ENCODE measurements around the gene KCNE4. TPM values are rescaled to one million over a fixed set of nuclear protein-coding genes. Genes with fewer than 3 reads are reported as not detected.
A peak's percentile ranks its signal among the peaks of the same experiment; 100 is the strongest.

KCNE4 gene
- total RNA-seq, 1 donor = under 0.01 TPM

- H3K4me1 ChIP-seq (ENCODE audit: insufficient read depth, low read length) = no peaks in the 10 kb centered on the region
- H3K9me3 ChIP-seq (ENCODE audit: low read depth, low read length) = no peaks in the 10 kb centered on the region
- no peak overlapping the region for H3K4me3 ChIP-seq (ENCODE audit: low read length)
- no peaks in the 10 kb centered on the region for H3K27me3 ChIP-seq (ENCODE audit: insufficient read depth, low read length)
Measured at GRCh38 chr2:223099561-223099960, 47.6 kb downstream of the KCNE4 start.

GRCh38 chr2:223100061-223100511 lies 48.1 kb downstream of the KCNE4 start:
- Histone ChIP-seq H3K9me3 (ENCODE audit: low read depth, low read length) (no peaks in the 10 kb centered on the region), H3K4me3 (ENCODE audit: low read length) (no peak overlapping the region), H3K27me3 (ENCODE audit: insufficient read depth, low read length) (no peaks in the 10 kb centered on the region), H3K4me1 (ENCODE audit: insufficient read depth, low read length) (no peaks in the 10 kb centered on the region)

- Histone ChIP-seq H3K4me1 (ENCODE audit: insufficient read depth, low read length) (no peaks in the 10 kb centered on the region), H3K4me3 (ENCODE audit: low read length) (peak overlapping the region; percentile 4), H3K27me3 (ENCODE audit: insufficient read depth, low read length) (no peaks in the 10 kb centered on the region)
Measured at GRCh38 chr2:223101340-223102039, 49.5 kb downstream of the KCNE4 start.

GRCh38 chr2:223102040-223102400 lies 50.0 kb downstream of the KCNE4 start:
- no peaks in the 10 kb centered on the region for H3K9me3 ChIP-seq (ENCODE audit: low read depth, low read length)
- H3K27me3 ChIP-seq (ENCODE audit: insufficient read depth, low read length) = no peaks in the 10 kb centered on the region
- no peaks in the 10 kb centered on the region for H3K4me1 ChIP-seq (ENCODE audit: insufficient read depth, low read length)
- H3K4me3 ChIP-seq (ENCODE audit: low read length) = no peak overlapping the region

More at GRCh38 chr2:223101340-223102039, 49.5 kb downstream of the KCNE4 start:
- no peaks in the 10 kb centered on the region for H3K9me3 ChIP-seq (ENCODE audit: low read depth, low read length)

- no peaks in the 10 kb centered on the region for H3K27me3 ChIP-seq (ENCODE audit: insufficient read depth, low read length)
- no peaks in the 10 kb centered on the region for H3K9me3 ChIP-seq (ENCODE audit: low read depth, low read length)
- no peaks in the 10 kb centered on the region for H3K4me1 ChIP-seq (ENCODE audit: insufficient read depth, low read length)
- H3K4me3 ChIP-seq (ENCODE audit: low read length) = no peak overlapping the region
Measured at GRCh38 chr2:223102450-223102849, 50.5 kb downstream of the KCNE4 start.

- Histone ChIP-seq H3K27me3 (ENCODE audit: insufficient read depth, low read length) (no peaks in the 10 kb centered on the region), H3K4me3 (ENCODE audit: low read length) (no peak overlapping the region), H3K4me1 (ENCODE audit: insufficient read depth, low read length) (no peaks in the 10 kb centered on the region), H3K9me3 (ENCODE audit: low read depth, low read length) (no peaks in the 10 kb centered on the region)
Measured at GRCh38 chr2:223104336-223105132, 52.5 kb downstream of the KCNE4 start.

Other genes starting within 250 kb of the KCNE4 start
- gene ACSL3, start 191.2 kb upstream of the KCNE4 start, total RNA-seq = 64.6 TPM

All from mononuclear cell (primary cell).